HG02981 (cell line): ENCODE results near the gene SLC4A1.

Experiments used
- ATAC-seq: cut with Tn5 transposase; IDR thresholded peaks from one replicate; pipeline ENCODE4 v1.9.1; 2021; ENCODE audit warnings: mild to moderate bottlenecking, moderate library complexity; ENCODE audit not compliant: unreplicated experiment

The SLC4A1 gene

DNA sequence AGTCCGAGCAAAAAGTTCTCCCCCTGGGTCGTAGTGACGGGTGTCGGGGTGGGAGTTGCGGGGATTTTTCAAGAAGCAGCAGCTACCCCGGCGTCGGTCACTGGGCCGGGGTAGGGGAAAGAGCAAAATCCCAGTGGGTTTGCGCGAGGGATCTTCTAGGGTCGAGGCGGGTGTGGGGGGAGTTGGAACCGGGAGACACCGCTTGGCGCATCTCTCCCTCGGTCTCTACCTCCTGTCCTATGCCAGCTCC lies 46.1 kb downstream of the SLC4A1 start:
- no peak for ATAC-seq

DNA sequence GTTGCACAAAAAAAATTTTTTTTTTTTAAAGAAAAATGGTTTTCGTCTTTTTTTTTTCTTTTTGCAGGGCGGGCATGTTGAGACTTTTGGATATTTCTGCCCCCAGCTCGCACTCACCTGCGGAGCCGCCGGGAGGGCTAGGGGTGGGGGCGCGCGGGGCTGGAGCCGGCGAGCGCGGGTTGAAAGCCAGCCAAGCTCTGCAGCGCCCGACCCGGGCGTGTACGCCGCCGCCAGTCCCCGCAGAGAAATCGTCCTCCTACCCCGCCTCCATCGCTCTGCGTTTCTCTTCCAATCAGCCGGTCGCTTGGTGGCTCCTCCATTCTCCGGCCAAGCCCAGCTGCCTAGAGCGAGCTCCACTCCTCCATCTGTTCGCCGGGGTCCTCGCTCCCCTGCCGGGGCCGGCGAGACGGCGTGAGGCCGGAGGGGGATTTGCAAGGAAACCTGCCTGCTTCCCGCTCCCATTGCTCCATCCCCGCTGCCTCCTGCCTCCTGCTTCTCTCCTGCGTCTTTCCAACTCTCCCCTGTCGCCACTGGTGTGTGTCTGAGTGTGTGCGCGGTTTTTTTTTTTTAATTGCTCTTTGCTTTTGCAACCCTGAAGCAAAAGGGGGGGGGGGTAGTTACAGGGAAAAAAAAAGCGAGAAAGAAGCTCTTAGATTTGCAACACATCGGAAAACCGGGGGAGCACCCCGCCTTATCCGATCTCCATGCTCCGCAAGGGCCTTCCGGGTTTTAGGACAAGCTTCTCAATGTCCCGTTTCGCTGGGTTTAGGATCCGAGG lies 46.7 kb downstream of the SLC4A1 start:
- no peak for ATAC-seq

DNA sequence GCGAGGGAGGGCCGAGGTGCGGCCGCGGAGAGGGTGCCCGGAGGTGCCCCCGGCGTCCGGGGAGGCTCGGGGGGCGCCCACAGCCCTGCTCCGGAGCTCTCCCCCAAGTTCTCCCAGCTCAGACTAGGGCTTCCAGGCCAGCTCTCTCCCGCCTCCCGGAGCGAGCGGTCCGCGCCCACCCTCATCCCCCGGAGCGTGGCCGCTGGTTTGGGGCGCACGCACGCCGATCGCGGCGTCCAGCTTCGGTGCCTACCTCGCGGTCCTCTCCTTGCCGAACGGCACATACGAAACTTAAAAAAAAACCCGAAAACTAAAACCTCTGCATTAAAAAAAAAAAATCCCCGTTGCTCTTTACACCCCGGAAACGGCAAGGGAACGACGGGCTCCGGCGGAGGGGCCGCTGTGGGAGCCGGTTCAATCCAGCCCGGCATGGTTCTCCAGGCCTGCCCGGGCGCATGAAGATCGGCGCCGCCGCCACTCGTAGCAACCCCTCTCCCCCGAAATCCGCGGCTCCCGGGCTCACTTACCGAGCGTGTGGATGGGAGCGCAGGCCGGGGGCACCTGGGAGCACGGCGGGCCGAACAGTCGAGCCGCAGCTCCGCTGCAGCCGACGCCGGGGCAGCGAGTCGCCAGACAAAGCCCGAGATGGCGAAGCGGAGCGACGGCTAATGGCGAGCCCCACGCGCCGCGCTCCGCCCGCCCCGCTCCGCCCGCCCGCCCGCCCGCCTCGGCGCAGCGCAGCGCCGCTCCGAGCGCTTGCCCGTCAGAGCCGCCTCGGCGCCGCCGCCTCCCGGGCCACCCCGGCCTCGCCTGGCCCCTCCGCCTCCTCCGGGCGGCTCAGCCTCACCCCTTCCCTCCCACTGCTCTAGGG lies 47.5 kb downstream of the SLC4A1 start:
- ATAC-seq, result no peak

DNA sequence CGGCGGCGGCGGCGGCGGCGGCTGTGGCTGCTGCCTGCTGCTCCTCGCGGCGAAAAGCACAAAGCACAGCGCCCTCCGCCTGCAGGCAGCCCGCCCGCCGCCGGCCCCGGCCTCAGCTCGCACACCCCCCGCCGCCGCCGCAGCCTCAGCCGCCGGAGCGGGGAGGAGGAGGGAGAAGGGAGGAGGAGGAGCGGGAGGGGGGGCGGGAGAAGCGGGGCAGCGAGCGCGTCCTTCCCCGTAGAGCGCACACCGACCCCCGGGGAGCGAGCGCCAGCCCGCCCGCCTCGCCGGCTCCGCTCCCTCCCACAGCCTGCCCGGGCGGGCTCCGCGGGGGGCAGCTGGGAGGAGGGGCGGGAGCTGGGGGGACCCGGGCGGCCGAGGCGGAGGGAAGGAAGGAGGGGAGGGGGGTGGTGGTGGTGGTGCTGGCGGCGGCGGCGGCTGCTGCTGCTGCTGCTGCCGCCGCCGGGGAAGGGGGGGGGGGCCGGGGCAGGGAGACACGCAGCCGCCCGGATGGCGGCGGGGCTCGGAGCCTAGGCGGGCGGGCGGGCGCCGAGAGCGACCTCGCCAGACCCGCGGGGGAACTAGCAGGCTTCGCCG lies 48.2 kb downstream of the SLC4A1 start, which contains the start of gene UBTF:
Gene UBTF (minus strand): TSS at position 60 of the 597 bp plus-strand sequence. CDS start 1,446 bp downstream, outside the sequence.
- no peak for ATAC-seq

DNA sequence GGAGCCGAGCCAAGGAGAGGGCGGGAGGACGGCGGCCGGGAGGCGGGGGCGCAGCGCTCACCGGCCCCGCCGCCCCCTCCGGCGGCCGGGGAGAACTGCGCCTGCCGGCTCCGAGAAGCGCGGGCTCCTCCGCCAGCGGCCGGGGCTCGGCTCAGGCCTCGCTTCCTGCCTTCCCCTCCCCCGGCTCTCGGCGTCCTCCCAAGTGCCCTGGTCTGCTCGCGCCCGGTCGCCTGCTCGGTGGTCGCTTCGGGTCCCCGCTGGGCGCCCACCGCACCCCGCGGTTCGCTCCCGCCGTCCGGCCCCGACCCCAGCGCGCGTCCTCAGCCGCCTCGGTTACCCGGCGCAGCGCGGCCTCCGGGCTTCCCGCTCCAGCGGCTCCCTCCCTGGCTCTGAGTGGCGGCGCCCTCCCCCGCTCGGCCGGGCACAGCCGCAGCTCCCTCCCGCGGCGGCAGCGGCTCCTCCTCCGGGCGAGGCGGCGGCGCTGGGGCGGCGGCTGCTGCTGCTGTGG lies 48.8 kb downstream of the SLC4A1 start:
- peak; percentile 31 for ATAC-seq

DNA sequence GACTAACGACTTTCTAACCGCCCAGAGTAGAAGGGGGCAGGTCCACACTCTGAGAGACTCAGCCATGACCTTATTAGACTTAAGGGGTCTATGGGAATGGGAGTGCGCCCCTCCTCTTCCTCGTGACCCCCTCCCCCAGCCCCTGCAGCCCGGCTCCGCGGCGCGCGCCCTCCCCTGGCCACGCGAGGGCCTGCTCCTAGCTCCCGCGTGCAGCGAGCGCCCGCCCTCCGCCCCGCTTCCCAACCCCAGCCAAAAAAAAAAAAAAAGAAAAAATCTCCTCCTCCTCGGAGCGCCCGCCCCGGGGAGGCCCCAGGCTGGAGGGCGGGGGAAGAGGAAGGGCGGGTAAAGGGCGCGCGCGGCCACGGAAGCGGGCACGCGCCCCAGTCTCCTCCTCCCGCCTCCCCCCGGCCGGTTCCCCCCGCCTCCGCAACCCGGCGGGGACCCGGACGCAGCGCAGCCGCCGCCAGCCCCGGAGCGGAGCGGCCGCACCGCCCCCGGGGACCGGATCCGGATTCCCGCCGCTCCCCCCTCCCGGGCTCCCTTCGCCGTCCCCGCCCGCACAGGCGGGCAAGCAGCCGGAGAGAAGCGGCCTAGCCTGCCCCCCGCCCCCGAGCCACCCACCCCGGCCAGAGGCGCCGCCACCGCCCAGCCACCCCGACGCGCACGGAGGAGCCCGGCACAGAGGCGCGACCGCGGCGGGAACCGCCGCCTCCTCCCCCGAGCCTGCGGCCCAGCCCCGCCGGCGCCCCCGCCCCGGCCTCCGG lies 49.4 kb downstream of the SLC4A1 start:
- peak; percentile 28 for ATAC-seq

DNA sequence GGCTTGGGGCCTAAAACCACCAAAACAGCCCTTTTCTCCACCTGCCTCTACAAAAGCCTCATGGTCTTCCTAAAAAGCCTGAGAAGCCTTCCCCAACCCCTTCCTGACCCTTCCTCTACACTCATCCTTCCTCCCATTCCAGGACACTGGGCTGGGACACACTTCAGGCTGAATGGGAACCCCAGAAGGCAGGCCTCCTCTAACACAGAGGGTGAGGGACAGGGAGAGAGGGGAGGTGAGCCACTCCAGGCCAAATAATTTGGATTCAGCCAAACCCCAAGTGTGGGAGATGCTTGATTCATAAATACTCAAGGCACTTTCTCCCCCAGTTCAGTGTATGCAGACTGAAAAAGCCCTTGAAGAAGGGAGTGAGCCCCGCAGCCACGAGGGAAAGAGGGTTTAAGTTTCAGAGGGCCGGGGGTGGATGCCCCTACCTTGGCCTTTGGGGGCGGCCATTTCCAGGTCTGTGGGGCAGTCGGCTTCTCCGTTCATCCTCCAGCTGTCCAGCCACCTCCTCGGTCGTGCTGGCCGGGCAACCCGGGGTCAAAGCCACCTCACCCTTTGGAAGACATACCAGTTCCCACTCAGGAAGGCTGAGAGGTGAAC lies 50.1 kb downstream of the SLC4A1 start:
- ATAC-seq, result no peak

DNA sequence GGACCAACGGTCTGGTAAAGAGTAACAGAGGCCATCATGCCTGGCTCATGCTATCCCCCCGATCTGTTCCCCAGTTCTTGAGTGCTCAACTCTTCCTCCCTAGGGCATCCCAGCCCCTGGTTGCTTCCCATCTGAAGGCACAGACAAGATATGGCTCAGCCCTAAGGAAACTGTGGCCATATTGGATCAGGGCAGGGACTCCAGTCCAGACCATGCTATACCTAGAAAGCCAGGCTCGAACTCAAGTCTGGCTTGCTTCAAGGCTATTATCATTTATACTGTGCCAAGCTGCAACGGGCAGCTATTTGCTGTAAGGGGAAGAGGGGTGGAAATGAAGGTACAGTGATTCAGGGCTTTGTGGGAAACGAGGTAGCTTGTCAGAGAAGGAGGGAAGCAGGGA lies 51.2 kb downstream of the SLC4A1 start:
- ATAC-seq, result no peak

DNA sequence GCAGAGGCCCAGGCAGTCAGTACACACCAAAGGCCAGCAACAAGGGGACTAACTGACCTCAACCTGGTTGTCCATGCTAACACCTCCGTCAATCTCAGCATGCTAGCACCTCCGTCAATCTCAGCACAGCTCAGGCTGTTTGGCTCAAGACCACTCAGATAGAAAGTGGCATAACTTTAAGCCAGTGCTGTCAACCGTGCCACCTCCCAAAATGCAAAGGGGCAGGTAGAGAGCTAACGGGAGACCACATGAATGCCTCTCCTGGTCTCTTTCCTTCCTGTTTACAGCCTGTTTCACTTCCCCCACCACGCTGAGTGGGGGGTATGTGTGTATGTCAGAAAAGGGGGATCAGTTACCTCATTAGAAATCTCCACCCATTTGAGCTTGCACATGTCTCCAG lies 51.8 kb downstream of the SLC4A1 start:
- no peak for ATAC-seq

DNA sequence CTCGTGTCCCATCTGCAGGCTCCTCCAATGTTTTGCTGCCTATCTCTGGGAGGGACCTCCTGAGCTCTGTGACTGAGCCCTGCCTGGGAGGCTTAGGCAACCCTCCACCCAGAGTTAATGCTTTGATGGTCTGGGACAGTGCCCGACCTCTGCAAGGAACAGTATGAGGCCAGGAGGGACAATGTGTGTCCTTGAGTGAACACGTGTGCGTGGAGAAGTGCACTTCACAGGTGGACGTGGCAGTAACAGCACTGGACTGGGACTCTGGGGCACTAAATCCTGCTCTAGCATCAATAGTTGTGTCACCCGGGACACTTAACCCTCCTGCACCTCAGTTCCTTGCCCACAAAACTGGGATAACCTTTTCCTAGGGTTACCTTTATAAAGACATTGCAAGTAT lies 53.0 kb downstream of the SLC4A1 start:
- no peak for ATAC-seq

DNA sequence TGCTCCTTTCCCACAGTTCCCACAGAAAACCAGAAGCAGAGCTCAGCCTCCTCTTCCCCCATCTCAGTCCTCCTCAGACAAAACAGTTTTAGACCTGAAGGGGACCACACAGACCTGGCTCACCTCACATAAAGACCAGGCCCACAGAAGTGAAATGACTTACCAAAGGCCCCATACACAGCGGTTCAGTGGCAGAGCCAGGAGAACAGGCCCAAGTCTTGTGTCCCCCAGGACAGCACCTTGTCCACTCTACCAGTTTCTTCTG lies 53.8 kb downstream of the SLC4A1 start:
- ATAC-seq, result no peak

DNA sequence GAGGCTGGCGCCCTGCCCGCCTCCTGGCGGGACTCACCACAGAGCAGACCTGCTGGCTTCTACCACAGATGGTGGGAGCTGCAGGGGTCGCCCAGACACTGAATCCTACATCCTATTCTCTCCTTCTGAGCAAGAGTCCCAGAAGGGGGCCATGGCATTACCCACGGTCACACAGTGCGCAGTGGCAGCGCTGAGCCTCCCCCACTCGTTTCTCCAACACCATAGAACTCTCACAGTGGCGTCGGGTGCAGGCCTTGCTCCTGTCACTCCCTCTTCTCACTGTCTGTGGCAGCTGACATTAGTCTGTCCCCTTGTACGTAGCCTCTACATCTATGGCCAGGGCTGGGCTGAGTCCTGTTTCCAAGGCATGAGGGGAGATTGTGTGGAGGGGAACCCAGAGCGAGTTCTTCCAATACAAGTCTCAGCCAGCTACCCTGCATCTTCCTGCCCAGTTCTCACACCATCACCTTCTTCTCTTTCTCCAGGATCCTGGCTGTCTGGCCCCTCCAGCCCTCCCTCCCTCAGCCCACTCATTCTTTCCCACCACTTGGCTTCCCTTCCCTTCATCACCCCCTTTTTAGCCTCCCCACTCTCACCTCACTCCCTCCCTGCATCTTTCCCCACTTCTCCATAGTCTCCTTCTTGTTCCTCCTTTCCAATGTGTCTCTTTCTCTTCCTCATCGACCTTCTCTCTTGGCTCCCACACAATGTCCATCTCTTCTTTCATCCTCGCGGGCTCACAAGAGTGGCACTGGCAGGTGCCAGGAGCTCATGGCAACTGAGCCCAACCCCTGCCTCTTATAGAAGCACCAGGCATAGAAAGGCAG lies 54.3 kb downstream of the SLC4A1 start:
- ATAC-seq, result no peak

DNA sequence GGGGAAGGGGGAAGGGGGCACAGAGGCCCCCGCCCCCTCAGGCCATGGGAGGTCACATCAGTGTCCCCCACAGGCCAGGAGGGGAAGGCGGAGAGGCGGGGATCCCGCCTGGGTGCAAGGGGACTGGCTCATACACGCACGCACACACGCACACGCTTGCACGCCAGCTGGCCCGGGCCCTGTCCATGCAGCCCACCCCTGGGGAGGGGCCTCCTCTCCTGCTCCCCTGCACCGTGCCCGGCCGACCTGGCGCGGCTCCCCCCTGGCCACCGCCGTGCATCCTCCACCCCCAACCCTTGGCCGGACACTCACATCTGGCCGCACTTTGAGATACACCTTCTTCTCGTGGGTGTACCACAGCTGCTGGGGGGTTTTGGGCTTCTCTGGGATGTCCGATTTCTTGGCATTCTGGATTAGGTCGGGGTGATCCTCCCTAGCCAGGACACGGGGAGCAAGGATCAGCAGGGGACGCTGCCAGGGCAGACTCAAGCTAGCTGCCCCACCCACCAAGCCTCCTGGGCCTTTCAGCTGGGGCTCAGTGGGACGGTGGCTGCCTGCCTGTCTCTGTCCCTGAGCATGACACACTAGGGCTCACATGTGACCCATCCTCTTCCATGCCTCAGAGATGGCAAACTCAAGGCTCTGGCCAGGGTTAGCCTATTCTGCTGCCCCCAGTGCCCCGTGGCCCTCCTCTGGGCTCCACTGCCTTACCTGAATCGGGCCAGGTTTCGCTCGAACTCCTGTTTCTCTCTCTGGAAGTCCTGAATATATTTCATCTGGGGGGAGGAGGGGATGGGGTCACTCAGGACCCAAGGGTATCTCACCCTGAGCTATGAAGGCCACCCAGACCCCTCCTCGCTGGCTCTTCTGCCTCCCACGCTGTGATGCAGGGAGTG lies 55.2 kb downstream of the SLC4A1 start:
- ATAC-seq, result no peak

DNA sequence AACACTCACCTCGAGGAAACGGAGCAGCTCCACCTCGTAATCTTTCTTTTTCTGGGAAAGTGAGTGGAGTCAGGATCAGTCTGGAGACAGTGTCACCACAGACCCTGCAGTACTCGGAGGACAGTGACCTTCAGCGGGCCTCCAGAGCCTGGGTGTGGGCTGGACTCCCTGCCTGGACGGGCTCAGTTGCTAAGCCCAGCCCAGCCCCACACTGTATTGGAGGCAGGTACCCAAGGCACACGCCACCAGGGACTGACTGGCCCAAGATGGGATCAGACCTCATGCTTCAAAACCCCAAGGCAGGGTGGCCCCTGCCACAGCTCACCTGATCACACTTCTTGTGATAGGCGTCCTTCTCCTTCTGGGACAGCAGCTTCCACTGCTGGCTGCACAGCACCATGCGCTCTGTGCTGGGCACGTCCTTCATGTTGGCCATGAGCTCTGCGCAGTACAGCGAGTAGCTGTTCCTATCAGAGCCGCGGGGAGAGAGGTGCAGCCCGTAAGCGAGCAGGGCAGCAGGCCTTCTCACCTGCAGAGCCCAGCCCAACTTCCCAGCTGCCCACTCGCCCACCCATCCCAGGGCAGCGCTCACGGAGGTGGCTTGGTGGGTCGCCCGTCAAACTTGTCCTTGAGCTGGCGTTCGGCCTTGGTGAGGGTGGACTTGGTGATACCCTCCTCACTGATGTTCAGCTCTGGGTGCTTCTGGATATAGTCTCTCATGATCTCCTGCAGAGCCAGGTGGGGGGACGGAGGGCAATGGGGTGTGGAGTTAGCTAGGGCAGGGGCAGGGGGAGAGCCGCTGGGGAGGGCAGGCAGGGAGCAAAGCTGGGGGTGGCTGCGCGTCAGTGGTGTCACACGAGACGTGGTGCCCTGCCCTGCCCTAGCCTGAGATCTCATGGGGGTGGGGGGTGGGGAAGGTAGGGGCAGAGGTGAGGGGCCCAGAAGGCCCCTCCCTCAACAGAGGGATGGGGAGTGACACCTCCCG lies 56.4 kb downstream of the SLC4A1 start:
- no peak for ATAC-seq

DNA sequence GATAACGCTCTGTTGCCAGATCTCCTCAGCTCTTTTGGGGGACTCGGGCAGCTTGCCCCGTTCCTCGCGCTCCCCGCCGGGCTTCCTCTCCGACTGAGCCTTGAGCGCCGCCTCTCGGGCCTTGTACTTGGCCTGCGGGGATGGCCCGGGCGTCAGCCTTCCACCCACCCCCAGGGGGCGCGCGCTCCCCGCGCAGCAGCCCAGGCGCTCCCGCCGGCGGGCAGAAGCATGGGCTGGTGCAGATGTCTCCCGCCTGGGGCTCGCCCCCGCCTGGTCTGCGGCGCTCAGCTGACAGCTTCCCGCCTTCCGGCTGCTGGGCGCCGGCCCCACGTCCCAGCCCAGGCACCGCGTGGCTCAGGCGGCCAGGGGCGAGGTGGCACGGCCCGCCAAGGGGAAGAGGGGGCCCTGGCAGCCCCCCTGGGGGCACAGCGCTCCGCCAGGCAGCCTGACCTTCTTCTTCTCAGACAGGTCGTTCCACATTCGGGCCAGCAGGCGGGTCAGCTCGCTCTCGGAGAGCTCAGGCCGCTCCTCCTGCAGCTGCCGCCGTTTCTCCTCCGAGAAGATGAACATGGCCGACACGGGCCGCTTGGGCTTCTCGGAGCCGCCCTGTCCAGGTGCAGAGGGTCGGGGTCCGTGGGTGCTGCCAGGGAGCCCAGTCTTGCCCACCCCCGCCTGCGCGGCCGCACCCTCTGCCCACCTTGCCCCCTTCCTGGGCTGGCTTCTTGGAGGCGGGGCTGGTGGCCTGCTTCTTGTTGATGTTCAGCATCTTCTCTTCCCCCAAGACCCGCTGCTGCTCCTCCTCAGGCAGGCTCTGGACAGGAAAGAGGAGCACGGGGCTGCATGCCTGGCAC lies 57.4 kb downstream of the SLC4A1 start:
- peak; percentile 68 for ATAC-seq

DNA sequence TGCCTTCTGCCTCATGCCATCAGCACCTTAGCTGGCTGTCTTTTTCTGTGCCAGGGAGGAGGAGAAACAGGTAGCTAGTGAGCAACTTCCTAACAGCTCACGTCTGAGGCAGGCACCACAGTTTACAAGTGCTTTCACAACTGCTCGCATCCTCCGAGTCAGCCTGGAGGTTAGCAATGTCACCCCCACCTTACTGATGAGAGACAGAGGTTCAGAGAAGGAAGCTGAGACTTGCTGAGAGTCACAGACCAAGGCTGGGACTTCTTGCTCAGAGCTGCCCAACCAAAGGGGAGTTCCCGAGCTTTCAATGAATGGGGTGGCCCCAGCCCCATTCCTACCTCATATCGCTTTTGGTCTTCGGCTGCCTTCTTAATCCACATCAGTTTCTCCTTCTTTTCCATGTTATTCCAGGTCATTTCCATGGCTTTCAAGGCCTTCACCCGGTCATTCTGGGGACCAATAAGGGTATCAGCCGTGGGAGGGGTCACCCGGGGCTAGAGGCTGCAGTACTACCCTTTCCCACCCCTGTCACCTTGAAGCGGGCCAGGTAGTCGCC lies 58.1 kb downstream of the SLC4A1 start:
- no peak for ATAC-seq

DNA sequence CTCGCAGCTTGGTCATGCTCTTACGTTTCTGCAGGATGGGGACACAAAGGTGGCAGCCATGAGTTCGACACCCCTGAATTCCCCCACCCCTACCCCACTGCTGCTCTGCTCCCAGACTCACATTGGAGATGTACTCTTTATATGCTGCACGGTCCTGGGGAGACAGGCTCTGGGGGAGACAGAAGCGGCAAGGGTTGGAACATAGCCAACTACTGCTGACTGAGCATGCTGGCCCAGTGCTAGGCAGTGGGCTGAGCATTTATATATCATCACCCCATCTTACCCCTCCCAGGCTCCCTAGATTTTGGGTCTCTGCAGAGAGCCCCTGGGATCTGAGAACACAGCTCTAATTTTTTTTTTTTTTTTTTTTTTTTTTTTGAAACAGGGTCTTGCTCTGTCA lies 60.2 kb downstream of the SLC4A1 start:
- no peak for ATAC-seq
